Calu3 (cell line): Measurements from ENCODE around the gene MTCL3.

ENCODE experiments used
- BruUV-seq: library from RNA; stranded (reverse); fragments of 400-500 nt; replicated peaks from 2 replicates; lab custom pipeline; 2021; lab: Mats Ljungman, UMichigan
- CTCF ChIA-PET: fragments of 300-600 bp; sonication (Branson Sonifier 250); formaldehyde crosslinking; loops from one replicate; lab custom pipeline; 2022; ENCODE audit warnings: antibody characterized with exemption; lab: Charles Lee
- DNase-seq: peaks from one replicate; pipeline ENCODE4 v3.0.0; 2022
- H3K27ac Mint-ChIP-seq: one replicate; pipeline ENCODE4 v1.8.0; 2022; ENCODE audit warnings: mixed read lengths; ENCODE audit not compliant: unreplicated experiment
- H3K27me3 Mint-ChIP-seq: one replicate; pipeline ENCODE4 v1.8.0; 2022; ENCODE audit warnings: mixed read lengths; ENCODE audit not compliant: unreplicated experiment
- H3K36me3 Mint-ChIP-seq: one replicate; pipeline ENCODE4 v1.8.0; 2022; ENCODE audit warnings: mild to moderate bottlenecking, moderate library complexity, mixed read lengths; ENCODE audit not compliant: insufficient read depth, unreplicated experiment
- H3K4me1 Mint-ChIP-seq: one replicate; pipeline ENCODE4 v1.8.0; 2022; ENCODE audit warnings: mild to moderate bottlenecking, low read depth, mixed read lengths; ENCODE audit not compliant: unreplicated experiment
- H3K4me3 Mint-ChIP-seq: one replicate; pipeline ENCODE4 v1.8.0; 2022; ENCODE audit warnings: mild to moderate bottlenecking, low read depth, moderate library complexity, mixed read lengths; ENCODE audit not compliant: unreplicated experiment
- H3K9me3 Mint-ChIP-seq: one replicate; pipeline ENCODE4 v1.8.0; 2022; ENCODE audit warnings: low read depth, mixed read lengths; ENCODE audit not compliant: unreplicated experiment
- CTCF ChIP-seq: fragments of 200-600 bp; IDR thresholded peaks from one replicate; pipeline ENCODE4 v1.8.0; 2022; ENCODE audit warnings: antibody characterized with exemption; ENCODE audit not compliant: unreplicated experiment
- intact Hi-C: fragments of 100-400 bp; cut with micrococcal nuclease; formaldehyde crosslinking; loops from one replicate; pipeline ENCODE4 v1.10.0; 2022; ENCODE audit not compliant: unreplicated experiment

The MTCL3 gene

GRCh38 chr6:127481628-127482027 is 37.5 kb downstream of the MTCL3 start:
- no peaks in the 10 kb centered on the region for H3K36me3 Mint-ChIP-seq
- DNase-seq: peak; percentile 23
- H3K27me3 Mint-ChIP-seq: no peaks in the 10 kb centered on the region
- intact Hi-C loops: loop anchor here (5.0 kb wide), 1 partner anchor 36 kb away; the partner anchor contains the start of gene MTCL3
- peaks cover 65% of the 10 kb centered on the region for H3K4me1 Mint-ChIP-seq
- CTCF ChIA-PET: interaction anchor here (0.9 to 1.0 kb wide), 3 partner anchors 22 to 35 kb away, joined by 3 to 5 read pairs (median 3); partner anchors contain the start of gene KIAA0408
- BruUV-seq: no TSS peak
- peak overlapping the region; percentile 77 for H3K27ac Mint-ChIP-seq
- peak overlapping the region; percentile 50 for H3K4me3 Mint-ChIP-seq
- peaks cover 3% of the 10 kb centered on the region for H3K9me3 Mint-ChIP-seq
- TF ChIP-seq CTCF: no peak

DNA sequence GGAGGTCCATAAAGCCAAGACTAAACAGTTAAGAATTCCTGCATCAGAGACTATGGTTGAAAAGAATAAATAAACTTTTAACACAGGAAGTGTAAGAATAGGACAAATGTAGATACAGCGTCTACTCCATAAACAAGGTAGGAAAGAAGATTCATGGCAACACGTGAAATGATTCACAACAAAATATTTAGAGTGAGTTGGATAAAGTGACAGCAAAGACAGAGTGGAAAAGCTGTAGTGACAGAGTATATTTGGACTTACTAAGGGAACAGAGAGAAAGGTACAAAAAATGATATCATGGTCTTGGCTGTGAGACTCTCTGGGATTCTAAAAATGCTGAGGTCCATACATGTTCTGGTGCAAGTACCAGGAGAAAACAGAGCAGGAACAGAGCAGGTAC is 38.0 kb downstream of the MTCL3 start:
- intact Hi-C loops: loop anchor here (5.0 kb wide), 1 partner anchor 36 kb away; the partner anchor contains the start of gene MTCL3
- no peaks in the 10 kb centered on the region for H3K27me3 Mint-ChIP-seq
- H3K4me3 Mint-ChIP-seq: peak overlapping the region; percentile 50
- peaks cover 3% of the 10 kb centered on the region for H3K9me3 Mint-ChIP-seq
- CTCF ChIA-PET: interaction anchor here (0.9 to 1.0 kb wide), 2 partner anchors 22 to 23 kb away, joined by 3 read pairs; partner anchors contain the start of gene KIAA0408
- DNase-seq: no peak
- H3K27ac Mint-ChIP-seq: peak overlapping the region; percentile 77
- BruUV-seq: no TSS peak
- peaks cover 65% of the 10 kb centered on the region for H3K4me1 Mint-ChIP-seq
- H3K36me3 Mint-ChIP-seq: no peaks in the 10 kb centered on the region
- no peak for TF ChIP-seq CTCF

DNA sequence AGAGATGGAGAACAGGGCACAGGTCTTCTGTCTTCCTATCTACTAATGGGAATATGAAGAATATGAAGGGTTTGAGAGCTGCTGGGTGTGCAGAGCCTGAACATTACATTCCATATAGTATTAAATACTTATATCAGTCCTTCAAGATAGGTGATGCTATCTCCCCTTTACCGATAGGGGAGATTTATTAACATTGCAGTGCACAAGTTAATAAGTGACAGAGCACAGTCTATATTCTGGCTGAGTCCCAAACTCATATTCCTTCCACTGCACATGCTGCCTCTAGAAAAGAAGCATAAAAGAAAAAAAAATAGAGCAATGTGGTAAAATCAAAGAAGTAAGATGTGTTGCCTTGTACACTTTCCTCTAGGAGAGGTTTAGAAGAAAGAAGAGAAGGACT is 41.5 kb downstream of the MTCL3 start:
- CTCF ChIA-PET: no interaction called here
- TF ChIP-seq CTCF: no peak
- BruUV-seq: no TSS peak
- H3K36me3 Mint-ChIP-seq: no peaks in the 10 kb centered on the region
- no peak for DNase-seq
- H3K4me1 Mint-ChIP-seq: peaks cover 39% of the 10 kb centered on the region
- peaks cover 3% of the 10 kb centered on the region for H3K9me3 Mint-ChIP-seq
- intact Hi-C loops: no loop called here
- H3K27me3 Mint-ChIP-seq: no peaks in the 10 kb centered on the region
- no peak overlapping the region for H3K4me3 Mint-ChIP-seq
- no peak overlapping the region for H3K27ac Mint-ChIP-seq

DNA sequence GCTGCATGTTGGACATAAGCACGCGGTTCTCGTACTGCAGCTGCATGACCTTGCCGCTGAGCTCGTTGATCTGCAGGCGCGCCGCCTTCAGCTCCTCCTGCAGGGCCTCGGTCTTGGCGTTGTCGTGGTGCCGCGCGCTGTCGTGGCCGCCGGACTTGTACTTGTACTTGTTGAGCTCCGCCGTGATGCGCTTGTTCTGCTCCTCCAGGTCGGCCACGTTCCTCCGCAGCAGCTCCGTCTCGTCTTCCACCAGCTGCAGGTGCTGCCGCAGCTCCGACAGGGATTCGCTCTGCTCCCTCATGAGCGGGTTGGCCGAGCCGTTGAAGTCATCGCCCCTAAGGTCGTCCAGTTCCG is 43.3 kb downstream of the MTCL3 start:
- H3K27ac Mint-ChIP-seq: no peak overlapping the region
- intact Hi-C loops: no loop called here
- DNase-seq: no peak
- peaks cover 29% of the 10 kb centered on the region for H3K4me1 Mint-ChIP-seq
- BruUV-seq: no TSS peak
- H3K27me3 Mint-ChIP-seq: no peaks in the 10 kb centered on the region
- H3K4me3 Mint-ChIP-seq: no peak overlapping the region
- no peaks in the 10 kb centered on the region for H3K36me3 Mint-ChIP-seq
- TF ChIP-seq CTCF: no peak
- H3K9me3 Mint-ChIP-seq: peaks cover 3% of the 10 kb centered on the region
- CTCF ChIA-PET: no interaction called here
